ENCODE data around the gene SBK3.
A peak's percentile ranks its signal among the peaks of the same experiment; 100 is the strongest.

SBK3 gene

GRCh38 chr19:55516878-55517620, 28.3 kb downstream of the SBK3 start:
- no peak overlapping the region for H3K4me3 ChIP-seq (ENCODE audit: low read depth, low read length)
- TF ChIP-seq MYC (IDR thresholded peaks at IDR 0.05; ENCODE audit: low read depth, low read length) (no peak), CTCF (IDR thresholded peaks at IDR 0.05; ENCODE audit: low read depth, low read length) (peak; percentile 49), POLR2A (IDR thresholded peaks at IDR 0.05; ENCODE audit: extremely low read depth, insufficient read length) (no peak), MAX (IDR thresholded peaks at IDR 0.05; ENCODE audit: low read depth, low read length) (peak; percentile 50)
- DNase-seq (ENCODE audit: low read depth) = peak; percentile 83

- DNase-seq (ENCODE audit: low read depth) = no peak
- TF ChIP-seq MYC (IDR thresholded peaks at IDR 0.05; ENCODE audit: low read depth, low read length) = no peak
- no peak for TF ChIP-seq MAX (IDR thresholded peaks at IDR 0.05; ENCODE audit: low read depth, low read length)
- no peak for TF ChIP-seq CTCF (IDR thresholded peaks at IDR 0.05; ENCODE audit: low read depth, low read length)
- no peak for TF ChIP-seq POLR2A (IDR thresholded peaks at IDR 0.05; ENCODE audit: extremely low read depth, insufficient read length)
- H3K4me3 ChIP-seq (ENCODE audit: low read depth, low read length) = no peak overlapping the region
Observed at GRCh38 chr19:55508120-55508519, 37.2 kb downstream of the SBK3 start.

GRCh38 chr19:55504981-55505380, 40.4 kb downstream of the SBK3 start:
- DNase-seq (ENCODE audit: low read depth) = no peak
- no peak overlapping the region for H3K4me3 ChIP-seq (ENCODE audit: low read depth, low read length)
- no peak for TF ChIP-seq MAX (IDR thresholded peaks at IDR 0.05; ENCODE audit: low read depth, low read length)
- no peak for TF ChIP-seq MYC (IDR thresholded peaks at IDR 0.05; ENCODE audit: low read depth, low read length)
- no peak for TF ChIP-seq CTCF (IDR thresholded peaks at IDR 0.05; ENCODE audit: low read depth, low read length)
- no peak for TF ChIP-seq POLR2A (IDR thresholded peaks at IDR 0.05; ENCODE audit: extremely low read depth, insufficient read length)

- TF ChIP-seq CTCF (IDR thresholded peaks at IDR 0.05; ENCODE audit: low read depth, low read length) (no peak), MAX (IDR thresholded peaks at IDR 0.05; ENCODE audit: low read depth, low read length) (no peak), MYC (IDR thresholded peaks at IDR 0.05; ENCODE audit: low read depth, low read length) (no peak), POLR2A (IDR thresholded peaks at IDR 0.05; ENCODE audit: extremely low read depth, insufficient read length) (no peak)
- DNase-seq (ENCODE audit: low read depth) = no peak
- H3K4me3 ChIP-seq (ENCODE audit: low read depth, low read length) = no peak overlapping the region
Observed at GRCh38 chr19:55504252-55504603, 41.1 kb downstream of the SBK3 start.

- H3K4me3 ChIP-seq (ENCODE audit: low read depth, low read length) = no peak overlapping the region
- TF ChIP-seq MYC (IDR thresholded peaks at IDR 0.05; ENCODE audit: low read depth, low read length) (peak; percentile 23; the same call in 1 of the 2 replicates), POLR2A (IDR thresholded peaks at IDR 0.05; ENCODE audit: extremely low read depth, insufficient read length) (no peak), CTCF (IDR thresholded peaks at IDR 0.05; ENCODE audit: low read depth, low read length) (peak; percentile 71), MAX (IDR thresholded peaks at IDR 0.05; ENCODE audit: low read depth, low read length) (peak; percentile 90)
- peak; percentile 74 for DNase-seq (ENCODE audit: low read depth)
Observed at GRCh38 chr19:55503502-55504251, 41.7 kb downstream of the SBK3 start.
